ENCODE measurements around the gene SERP2.

DNA sequence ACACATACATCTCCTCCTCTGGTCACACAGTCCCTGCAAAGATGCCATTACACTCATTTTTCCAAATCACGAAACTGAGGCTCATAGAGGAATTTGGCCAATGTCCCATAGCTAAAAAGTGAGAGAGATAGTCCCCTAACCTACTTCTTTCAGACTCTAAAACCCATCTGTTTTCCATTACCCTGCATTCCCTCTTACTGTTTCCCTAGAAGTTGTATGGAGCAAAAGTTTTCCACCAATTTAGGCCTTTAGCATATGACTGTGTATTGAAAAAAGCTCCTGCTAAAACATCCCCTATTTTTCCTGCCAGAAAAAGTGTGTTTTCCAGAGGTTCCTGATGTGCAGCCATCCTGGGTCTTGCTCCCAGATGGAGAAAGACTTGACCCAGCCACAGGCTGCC, 16.3 kb downstream of the SERP2 start:
- TF ChIP-seq, protein P1, sequence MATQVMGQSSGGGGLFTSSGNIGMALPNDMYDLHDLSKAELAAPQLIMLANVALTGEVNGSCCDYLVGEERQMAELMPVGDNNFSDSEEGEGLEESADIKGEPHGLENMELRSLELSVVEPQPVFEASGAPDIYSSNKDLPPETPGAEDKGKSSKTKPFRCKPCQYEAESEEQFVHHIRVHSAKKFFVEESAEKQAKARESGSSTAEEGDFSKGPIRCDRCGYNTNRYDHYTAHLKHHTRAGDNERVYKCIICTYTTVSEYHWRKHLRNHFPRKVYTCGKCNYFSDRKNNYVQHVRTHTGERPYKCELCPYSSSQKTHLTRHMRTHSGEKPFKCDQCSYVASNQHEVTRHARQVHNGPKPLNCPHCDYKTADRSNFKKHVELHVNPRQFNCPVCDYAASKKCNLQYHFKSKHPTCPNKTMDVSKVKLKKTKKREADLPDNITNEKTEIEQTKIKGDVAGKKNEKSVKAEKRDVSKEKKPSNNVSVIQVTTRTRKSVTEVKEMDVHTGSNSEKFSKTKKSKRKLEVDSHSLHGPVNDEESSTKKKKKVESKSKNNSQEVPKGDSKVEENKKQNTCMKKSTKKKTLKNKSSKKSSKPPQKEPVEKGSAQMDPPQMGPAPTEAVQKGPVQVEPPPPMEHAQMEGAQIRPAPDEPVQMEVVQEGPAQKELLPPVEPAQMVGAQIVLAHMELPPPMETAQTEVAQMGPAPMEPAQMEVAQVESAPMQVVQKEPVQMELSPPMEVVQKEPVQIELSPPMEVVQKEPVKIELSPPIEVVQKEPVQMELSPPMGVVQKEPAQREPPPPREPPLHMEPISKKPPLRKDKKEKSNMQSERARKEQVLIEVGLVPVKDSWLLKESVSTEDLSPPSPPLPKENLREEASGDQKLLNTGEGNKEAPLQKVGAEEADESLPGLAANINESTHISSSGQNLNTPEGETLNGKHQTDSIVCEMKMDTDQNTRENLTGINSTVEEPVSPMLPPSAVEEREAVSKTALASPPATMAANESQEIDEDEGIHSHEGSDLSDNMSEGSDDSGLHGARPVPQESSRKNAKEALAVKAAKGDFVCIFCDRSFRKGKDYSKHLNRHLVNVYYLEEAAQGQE (IDR thresholded peaks at IDR 0.05; ENCODE audit: borderline replicate concordance), result no peak
- TF ChIP-seq, protein P2, sequence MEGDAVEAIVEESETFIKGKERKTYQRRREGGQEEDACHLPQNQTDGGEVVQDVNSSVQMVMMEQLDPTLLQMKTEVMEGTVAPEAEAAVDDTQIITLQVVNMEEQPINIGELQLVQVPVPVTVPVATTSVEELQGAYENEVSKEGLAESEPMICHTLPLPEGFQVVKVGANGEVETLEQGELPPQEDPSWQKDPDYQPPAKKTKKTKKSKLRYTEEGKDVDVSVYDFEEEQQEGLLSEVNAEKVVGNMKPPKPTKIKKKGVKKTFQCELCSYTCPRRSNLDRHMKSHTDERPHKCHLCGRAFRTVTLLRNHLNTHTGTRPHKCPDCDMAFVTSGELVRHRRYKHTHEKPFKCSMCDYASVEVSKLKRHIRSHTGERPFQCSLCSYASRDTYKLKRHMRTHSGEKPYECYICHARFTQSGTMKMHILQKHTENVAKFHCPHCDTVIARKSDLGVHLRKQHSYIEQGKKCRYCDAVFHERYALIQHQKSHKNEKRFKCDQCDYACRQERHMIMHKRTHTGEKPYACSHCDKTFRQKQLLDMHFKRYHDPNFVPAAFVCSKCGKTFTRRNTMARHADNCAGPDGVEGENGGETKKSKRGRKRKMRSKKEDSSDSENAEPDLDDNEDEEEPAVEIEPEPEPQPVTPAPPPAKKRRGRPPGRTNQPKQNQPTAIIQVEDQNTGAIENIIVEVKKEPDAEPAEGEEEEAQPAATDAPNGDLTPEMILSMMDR (IDR thresholded peaks at IDR 0.05; ENCODE audit: poor library complexity, severe bottlenecking), result no peak
- TF ChIP-seq RAD21 (conservative IDR thresholded peaks at IDR 0.05) (no peak), POLR2AphosphoS5 (IDR thresholded peaks at IDR 0.05) (no peak), TAF1 (IDR thresholded peaks at IDR 0.05; ENCODE audit: low read depth) (no peak), EZH2 (IDR thresholded peaks at IDR 0.05; ENCODE audit: borderline replicate concordance, insufficient read depth, low read length, poor library complexity, severe bottlenecking) (no peak), MXI1 (conservative IDR thresholded peaks at IDR 0.05; ENCODE audit: poor library complexity, severe bottlenecking) (no peak), SMC3 (conservative IDR thresholded peaks at IDR 0.05; ENCODE audit: poor library complexity) (no peak)

All from neural cell (in vitro differentiated cells).